ENCODE measurements around the gene IKZF2.

Gene IKZF2

DNA sequence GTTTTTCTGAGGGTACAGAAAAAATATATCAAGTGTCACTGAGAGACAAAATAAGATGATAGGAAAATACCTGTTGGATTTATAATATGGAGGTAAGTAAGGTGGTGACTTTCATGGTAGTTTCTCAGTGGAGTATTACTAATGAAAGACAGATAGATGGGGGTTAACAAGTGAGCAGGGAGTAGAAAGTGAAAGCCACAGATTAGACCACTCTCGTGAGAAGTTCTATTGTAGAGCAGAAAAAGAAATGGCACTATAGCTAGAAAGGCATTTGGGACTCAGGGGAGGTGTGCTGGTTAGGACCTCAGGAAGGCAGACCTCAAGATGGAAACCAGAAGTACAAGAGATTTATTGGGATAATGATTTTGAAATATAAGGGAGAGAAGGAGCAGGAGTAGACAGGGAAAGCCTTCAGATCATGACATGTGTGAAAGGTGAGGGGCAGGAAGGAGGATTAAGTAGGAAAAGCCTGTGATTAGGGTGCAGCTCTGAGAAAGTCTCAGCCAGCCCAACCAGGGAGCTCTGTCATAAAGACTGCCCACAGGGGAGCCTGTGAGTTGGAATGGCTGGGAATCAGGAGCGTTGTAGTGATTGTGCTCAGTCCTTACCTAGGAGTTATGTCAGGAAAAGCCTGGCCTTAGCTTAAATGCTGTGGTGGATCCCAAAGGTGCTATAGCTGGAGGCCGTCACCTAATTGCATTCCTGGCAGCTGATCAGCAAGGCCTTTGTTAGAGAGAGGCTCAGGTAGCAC lies 198.1 kb downstream of the IKZF2 start:
- DNase-seq = no peak

DNA sequence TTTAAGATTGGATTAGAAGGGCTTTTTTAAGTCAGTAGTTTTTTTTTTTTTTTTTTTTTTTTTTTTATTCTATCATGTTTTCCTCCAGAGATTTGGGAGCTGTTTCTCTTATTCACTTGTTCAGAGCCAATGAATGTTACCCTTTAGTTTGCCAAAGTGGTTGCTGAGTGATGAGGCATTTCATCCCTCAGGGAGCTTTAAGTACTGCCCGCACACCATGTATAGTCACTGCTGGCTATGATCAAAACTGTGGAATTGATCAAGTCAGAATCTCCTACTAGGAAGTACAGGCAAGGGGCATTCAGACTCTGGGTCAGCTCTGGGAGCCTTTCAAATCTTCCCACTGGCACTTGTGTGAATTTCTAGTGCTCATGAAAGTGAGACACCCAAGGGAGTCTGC lies 201.6 kb downstream of the IKZF2 start:
- DNase-seq = no peak

Measured in stimulated activated naive CD4-positive, alpha-beta T cell treated with Interleukin-2 at 50 U/mL for 16 hours (primary cell).